GM21619 (cell line): ENCODE results near the gene PAX2.

ENCODE experiments used
- ATAC-seq: cut with Tn5 transposase; IDR thresholded peaks from one replicate; pipeline ENCODE4 v1.9.1; 2021; ENCODE audit not compliant: unreplicated experiment

Gene PAX2

DNA sequence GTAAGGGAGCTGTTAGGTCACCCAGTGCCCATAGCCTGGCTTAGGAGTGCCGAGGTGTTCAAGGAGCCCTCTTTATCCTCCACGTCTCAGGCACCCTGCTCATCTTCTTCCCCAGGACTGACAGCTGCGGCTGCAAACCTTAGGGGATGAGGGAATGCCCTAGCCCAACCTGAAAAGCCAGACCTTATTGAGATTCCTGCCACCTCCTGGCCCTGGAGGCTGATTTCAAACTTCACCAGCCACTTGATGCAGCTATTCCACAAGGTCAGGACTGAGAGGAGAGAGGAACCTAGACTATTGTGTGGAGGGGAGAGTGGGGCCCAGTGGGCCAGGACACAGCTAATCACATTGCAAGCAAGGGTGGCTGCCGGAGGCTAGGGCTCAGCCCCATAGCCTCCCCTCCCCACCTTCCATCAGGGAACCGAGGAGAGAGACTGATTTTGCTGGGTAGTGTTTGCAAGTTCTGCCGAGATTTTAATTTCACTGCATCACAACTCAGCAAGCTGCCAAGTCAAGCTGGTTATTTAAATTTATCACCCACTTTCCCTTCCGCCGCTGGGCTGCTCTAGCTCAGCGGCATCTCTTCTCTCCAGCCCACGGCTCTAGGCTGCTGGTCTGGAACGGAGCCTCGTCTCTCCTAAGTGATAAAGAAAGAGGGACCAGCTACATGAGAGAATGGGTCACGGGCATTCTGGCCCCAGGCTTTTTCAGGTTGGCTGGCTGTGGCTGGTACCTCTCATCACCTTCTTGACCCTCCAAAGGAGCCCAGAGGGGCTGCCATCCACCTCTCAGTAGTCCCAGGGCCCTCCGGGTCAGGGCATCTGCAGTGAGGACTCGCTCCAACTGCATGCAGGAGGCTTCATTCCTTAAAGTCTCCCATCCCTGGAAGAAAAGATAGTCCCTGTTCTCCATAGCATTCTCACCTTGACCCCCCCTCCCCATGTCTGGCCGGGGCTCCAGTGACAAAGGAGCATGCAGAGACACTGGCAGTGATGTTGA is 66.7 kb downstream of the PAX2 start:
- ATAC-seq = no peak

GRCh38 chr10:100812978-100813377 is 67.6 kb downstream of the PAX2 start:
- ATAC-seq = no peak

GRCh38 chr10:100814751-100815474 is 69.5 kb downstream of the PAX2 start:
- no peak for ATAC-seq

GRCh38 chr10:100816671-100817070 is 71.3 kb downstream of the PAX2 start:
- ATAC-seq = no peak

- ATAC-seq = no peak
Measured at GRCh38 chr10:100817268-100817839, 72.0 kb downstream of the PAX2 start.

DNA sequence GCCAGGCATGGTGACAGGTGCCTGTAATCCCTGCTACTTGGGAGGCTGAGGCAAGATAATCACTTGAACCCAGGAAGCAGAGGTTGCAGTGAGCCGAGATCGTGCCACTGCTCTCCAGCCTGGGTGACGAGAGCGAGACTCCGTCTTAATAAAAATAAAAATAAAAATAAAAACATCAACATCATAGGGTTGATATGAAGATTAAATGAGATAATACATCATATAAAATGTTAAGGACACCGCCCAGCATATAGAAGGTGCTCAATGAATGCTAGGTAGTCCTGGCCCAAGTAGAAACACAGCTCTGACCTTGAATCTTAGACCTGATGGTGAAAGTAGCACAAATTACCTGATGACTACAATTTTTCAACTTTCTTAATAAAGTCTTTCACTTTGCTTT is 74.0 kb downstream of the PAX2 start:
- no peak for ATAC-seq

GRCh38 chr10:100823194-100823593 is 77.8 kb downstream of the PAX2 start:
- ATAC-seq = no peak

DNA sequence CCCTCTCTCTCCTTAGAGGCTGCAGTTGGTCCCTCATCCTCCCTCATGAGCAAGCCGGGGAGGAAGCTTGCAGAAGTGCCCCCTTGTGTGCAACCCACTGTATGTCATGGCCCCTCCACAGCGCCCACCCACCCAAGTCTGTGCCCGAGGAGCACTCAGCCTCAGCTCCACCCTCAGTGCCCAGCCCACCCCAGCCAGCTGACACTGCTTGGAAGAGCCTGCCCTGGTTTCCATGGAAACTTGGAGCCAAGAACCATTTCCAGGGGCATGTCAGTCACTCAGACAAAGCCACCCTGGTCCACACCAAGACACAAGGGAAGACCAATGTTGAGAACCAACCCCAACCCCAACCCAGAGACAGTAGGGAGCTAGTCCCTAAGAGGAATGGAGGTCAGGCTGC is 79.5 kb downstream of the PAX2 start:
- ATAC-seq = no peak

DNA sequence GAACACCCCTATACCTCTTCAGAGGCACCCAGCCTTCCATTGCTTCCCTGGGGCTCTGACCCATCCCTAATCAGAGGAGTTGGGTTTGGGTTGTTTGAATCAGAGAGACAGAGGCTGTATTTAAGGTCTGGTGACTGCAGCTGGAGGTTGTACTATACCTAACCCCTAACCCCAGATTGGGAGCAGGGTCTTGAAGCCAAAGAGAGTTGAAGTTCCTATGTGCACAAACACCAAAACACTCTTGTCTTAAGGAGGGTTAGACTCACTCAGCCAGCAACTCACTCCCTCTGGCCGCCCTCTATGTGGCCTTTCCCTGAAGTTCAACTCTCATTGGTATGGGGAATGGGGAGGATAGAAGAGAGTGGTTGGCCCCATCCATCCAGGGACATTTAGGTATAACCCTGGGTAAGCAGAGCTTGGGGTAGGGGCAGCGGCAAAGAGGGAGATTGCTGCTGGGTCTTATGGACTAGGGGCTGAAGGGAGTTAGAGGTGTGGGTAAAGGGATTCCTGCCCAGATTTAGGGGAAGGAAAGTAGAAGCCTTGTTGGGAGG is 80.0 kb downstream of the PAX2 start:
- ATAC-seq = no peak

DNA sequence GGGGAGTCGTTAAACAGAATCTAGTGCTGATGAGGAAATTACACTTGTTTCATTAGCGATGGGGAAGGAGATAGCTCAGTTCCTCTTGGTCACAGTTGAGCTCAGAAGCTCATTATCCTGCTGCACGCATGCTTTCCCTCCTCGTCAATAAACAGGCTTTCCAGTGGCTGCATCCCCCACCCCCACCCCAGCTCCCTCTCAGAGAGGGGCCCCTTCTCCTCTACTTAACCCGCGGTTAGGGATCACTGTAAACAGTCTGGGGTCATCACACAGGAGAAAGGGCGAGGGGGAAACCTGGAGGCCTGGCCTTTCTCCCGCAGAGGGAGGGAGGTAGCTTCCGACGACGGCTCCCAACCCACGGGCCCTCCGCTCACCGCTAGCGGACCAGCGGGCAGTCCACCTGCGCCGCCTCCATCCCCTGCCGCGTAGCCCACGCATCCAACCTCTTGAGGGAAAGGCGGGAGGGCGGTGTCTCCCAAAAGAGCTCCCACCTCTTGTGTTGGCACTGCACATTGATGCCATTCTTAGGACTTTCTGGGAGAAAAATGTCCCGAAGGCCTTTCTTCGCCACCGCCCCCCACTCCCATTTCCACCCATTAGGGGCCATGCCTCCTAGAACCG is 80.8 kb downstream of the PAX2 start:
- no peak for ATAC-seq

GRCh38 chr10:100826661-100826982 is 81.2 kb downstream of the PAX2 start:
- ATAC-seq = no peak

DNA sequence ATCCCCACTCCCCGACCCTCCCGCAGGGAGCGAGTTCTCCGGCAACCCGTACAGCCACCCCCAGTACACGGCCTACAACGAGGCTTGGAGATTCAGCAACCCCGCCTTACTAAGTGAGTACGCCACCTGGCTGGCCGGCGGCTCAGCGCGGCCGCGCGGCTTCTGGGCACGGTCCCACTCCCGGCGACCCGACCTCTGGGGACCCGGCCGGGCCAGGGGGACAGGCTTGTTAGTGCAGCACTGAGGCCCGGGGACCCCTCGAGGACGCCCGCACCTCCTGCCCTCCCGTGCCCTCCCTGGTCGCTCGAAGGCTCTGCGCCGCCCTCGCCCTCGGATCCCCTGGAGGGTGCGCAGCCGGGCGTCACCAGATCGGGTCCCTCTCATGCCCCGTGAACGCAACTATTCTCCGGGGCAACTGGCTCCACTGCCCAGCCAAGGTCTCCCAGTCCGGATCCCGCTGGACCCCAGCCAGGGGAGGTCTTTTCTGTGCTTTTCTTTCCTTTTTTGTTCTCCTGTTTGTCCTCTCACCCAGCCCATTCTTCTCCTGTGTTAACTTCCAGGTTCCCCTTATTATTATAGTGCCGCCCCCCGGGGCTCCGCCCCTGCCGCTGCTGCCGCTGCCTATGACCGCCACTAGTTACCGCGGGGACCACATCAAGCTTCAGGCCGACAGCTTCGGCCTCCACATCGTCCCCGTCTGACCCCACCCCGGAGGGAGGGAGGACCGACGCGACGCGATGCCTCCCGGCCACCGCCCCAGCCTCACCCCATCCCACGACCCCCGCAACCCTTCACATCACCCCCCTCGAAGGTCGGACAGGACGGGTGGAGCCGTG is 81.8 kb downstream of the PAX2 start:
- no peak for ATAC-seq

GRCh38 chr10:100827819-100828737 is 82.7 kb downstream of the PAX2 start:
- no peak for ATAC-seq

DNA sequence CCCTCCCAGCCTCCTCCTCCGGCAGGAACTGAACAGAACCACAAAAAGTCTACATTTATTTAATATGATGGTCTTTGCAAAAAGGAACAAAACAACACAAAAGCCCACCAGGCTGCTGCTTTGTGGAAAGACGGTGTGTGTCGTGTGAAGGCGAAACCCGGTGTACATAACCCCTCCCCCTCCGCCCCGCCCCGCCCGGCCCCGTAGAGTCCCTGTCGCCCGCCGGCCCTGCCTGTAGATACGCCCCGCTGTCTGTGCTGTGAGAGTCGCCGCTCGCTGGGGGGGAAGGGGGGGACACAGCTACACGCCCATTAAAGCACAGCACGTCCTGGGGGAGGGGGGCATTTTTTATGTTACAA is 83.3 kb downstream of the PAX2 start:
- no peak for ATAC-seq

GRCh38 chr10:100829097-100829870 is 83.9 kb downstream of the PAX2 start:
- ATAC-seq = no peak

- ATAC-seq = no peak
Measured at GRCh38 chr10:100829933-100830727, 84.7 kb downstream of the PAX2 start.

GRCh38 chr10:100830728-100831111 is 85.3 kb downstream of the PAX2 start:
- no peak for ATAC-seq

- no peak for ATAC-seq
Measured at GRCh38 chr10:100831742-100832141, 86.4 kb downstream of the PAX2 start.
